ENCODE data around the gene CCDC97. TPM values are rescaled to one million over a fixed set of nuclear protein-coding genes. Genes with fewer than 3 reads are reported as not detected.
"Not testable (repeated sequence)": the region's sequence is repeated elsewhere in the genome, so short reads cannot be mapped to it uniquely, and the experiment has no call there.

The CCDC97 gene
- total RNA-seq, 1 experiment from 2014 or later = 12.3 TPM

DNA sequence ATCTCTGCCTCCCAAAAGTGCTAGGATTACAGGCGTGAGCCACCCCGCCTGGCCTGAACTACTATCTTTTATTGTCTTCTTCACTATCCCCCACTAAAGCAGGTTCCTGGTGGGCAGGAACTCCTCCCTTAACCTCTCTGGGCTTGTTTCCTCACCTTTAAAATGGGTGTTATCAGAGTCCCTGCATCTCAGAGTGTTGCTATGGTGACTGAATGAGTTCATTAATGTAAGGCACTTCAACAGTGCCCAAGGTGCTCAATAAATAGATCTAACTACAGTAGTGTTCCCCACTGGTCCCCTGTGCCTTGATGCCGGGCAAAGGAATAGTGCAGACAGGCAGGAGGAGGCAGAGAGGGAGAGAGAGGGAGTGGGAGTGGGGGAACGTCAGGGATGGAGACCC lies 20.5 kb downstream of the CCDC97 start:
- in situ Hi-C loops (cut with HindIII; ENCODE audit: low sequenced_read_pairs) = no loop called here
- no peak for DNase-seq (ENCODE audit: low spot score)

DNA sequence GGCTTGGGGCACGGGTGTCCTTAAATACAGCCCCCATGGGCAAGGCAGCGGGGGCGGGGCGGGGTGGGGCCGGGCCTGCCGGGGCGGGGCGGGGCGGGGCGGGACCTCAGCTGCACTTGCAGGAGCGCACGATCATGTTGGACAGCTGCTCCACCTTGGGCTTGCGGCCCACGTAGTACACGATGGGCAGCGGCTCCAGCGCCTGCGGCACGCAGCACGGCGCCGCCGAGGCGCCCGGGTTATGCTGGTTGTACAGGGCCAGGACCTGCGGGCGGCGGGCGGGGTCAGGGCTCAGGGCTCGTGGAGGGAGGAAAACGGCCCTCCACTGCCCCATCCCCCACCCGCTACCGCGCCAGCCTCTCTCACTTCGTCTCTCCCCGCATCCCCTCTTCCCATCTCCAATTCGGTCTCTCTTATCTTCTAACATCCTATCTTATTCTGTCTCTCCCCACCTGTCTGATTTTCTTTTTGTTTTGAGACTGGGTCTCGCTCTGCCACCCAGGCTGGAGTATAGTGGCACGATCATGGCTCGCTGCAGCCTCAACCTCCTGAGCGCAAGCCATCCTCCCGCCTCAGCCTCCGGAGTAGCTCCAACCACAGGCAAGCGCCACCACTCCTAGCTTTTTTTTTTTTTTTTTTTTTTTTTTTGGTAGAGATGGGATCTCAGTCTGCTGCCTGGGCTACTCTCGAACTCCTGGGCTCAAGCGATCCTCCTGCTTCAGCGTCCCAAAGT lies 21.1 kb downstream of the CCDC97 start:
- DNase-seq (ENCODE audit: low spot score) = no peak
- in situ Hi-C loops (cut with HindIII; ENCODE audit: low sequenced_read_pairs) = no loop called here

DNA sequence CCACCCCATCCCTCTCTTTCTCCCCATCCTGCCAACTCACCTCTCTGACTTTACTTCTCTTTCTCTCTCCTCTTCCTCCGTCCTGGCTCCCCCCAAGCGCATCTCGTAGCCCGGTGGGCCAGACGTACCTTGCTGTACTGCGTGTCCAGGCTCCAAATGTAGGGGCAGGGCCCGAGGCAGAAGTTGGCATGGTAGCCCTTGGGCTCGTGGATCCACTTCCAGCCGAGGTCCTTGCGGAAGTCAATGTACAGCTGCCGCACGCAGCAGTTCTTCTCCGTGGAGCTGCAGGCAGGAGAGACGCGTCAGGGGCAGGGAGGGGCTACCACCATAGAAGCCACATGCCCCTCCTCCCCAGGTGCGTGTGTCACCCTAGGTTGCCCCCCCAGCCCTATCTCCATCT lies 22.0 kb downstream of the CCDC97 start:
- in situ Hi-C loops (cut with HindIII; ENCODE audit: low sequenced_read_pairs) = no loop called here
- DNase-seq (ENCODE audit: low spot score) = no peak

DNA sequence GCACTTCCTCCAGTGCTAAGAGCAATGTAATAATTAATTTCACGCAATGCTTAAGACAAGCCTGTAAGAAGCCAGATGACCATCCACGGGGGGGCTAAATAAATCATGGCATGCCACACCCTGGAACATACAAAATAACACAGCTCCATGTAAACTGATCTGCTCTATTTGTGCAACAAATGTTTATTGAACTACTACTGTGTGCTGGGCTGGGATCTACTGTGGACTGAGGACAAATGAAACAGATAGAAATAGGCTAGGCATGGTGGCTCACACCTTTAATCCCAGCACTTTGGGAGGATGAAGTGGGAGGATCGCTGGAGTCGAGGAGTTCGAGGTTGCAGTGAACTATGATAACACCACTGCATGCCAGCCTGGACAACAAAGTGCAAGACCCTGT lies 22.5 kb downstream of the CCDC97 start:
- in situ Hi-C loops (cut with HindIII; ENCODE audit: low sequenced_read_pairs) = no loop called here
- DNase-seq (ENCODE audit: low spot score) = no peak

DNA sequence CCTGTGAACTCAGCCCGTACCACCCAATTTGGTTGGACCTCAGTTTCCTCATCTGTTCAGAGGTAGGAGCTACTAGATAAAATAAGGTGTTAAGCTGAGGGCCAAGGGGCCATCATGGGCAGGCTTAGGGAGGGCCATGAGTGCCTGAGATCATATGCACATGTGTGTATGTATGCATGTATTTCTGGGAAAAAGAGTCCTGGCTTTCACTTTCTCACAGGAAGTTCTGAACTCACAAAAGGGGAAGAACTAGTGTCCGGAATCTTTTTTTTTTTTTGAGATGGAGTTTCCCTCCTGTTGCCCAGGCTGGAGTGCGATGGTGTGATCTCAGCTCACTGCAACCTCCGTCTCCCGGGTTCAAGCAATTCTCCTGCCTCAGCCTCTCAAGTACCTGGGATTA lies 24.8 kb downstream of the CCDC97 start:
- no peak for DNase-seq (ENCODE audit: low spot score)
- in situ Hi-C loops (cut with HindIII; ENCODE audit: low sequenced_read_pairs) = no loop called here

DNA sequence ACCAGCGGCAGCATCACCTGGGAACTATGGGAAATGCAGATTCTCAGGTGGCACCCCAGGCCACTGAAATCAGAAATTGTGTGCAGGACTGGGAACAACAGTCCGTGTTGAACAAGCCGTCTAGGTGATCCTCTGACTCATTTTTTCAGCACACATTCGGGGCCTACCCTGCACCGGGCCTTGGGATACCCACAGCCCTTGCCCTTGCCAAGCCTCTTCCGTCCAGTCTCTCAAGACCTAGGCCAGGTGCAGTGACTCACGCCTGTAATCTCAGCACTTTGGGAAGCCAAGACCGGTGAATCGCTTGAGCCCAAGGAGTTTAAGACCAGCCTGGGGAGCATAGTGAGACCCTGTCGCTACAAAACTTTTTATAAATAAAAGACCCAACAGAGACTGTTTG lies 25.5 kb downstream of the CCDC97 start:
- in situ Hi-C loops (cut with HindIII; ENCODE audit: low sequenced_read_pairs) = no loop called here

DNA sequence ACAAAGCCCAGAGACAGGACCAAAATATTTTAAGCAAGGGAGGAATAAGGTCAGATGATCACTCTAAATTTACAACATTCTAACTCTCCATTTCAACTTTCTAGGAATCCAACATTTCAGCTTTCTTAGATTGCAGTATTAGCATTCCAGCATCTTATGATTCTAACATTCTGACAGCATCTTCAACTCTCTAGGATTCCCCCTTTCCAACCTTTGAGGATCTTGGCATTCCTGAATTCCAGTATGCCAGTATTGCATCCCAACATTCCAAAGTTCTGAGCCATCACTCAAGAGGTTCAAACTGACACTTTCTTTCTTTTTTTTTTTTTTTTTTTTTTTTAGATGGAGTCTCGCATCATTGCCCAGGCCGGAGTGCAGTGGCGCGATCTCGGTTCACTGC lies 30.0 kb downstream of the CCDC97 start:
- in situ Hi-C loops (cut with HindIII; ENCODE audit: low sequenced_read_pairs) = no loop called here
- DNase-seq (ENCODE audit: low spot score) = no peak

More for the DNA sequence above, 25.5 kb downstream of the CCDC97 start:
- no peak for DNase-seq (ENCODE audit: low spot score)

DNA sequence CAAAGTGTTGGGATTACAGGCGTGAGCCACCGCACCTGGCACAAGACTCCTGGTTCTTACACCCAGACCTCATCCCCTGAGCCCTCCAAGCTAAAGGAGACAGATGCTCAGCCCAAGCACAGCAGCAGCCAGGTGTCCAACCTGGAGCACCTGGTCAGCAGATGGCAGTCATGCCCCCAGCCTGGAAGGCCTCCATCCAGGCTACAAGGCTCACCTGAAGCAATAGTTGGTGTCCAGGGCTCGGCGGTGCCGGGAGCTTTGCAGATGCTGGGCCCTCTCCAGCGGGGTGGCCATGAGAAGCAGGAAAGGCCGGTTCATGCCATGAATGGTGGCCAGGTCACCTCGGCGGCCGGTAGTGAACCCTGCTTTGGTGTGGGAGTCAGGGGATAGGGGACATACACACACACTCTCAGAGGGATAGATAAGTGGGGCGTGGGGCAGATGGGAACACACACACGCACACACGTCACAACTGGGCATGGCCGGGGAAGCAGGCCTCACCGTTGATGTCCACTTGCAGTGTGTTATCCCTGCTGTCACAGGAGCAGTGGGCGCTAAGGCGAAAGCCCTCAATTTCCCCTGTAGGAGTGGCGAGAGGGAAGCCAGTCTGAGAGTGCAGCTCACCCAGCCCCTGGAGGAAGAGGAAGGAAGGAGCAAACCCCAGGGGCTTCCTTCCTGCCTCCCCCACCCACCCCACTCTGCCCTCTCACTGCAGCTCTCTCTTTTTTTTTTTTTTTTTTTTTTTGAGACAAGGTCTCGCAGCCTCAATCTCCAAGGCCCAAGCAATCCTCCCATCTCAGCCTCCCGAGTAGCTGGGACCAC lies 31.9 kb downstream of the CCDC97 start:
- DNase-seq (ENCODE audit: low spot score) = no peak

DNA sequence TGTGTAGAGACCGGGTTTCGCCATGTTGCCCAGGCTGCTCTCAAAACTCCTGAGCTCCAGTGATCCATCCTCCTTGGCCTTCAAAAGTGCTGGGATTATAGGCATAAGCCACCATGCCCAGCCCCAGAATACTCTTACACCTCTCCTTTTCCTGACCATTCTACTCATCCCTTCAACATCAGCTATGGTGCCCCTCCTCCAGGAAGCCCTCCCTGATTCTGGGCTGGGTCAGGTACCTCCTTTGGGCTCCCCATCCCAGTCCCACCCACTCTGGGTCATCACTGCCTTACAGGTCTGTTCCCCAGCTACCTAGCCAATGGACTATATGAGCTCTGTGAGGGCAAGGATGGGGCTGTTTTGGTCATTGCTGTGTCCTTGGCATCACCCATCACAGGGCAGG lies 34.2 kb downstream of the CCDC97 start:
- no peak for DNase-seq (ENCODE audit: low spot score)
- in situ Hi-C loops (cut with HindIII; ENCODE audit: low sequenced_read_pairs) = no loop called here

More for the DNA sequence above, 31.9 kb downstream of the CCDC97 start:
- in situ Hi-C loops (cut with HindIII; ENCODE audit: low sequenced_read_pairs) = no loop called here

DNA sequence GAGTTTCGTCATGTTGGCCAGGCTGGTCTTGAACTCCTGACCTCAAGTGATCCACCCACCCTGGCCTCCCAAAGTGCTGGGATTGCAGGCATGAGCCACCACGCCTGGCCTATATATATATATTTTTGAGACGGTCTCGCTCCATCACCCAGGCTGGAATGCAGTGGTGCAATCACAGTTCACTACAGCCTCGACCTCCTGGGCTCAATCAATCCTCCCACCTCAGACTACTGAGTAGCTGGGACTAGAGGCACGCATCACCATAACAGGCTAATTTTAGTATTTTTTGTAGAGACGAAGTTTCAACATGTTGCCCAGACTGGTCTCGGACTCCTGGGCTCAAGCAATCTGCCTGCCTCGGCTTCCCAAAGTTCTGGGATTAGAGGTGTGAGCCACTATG lies 36.9 kb downstream of the CCDC97 start:
- in situ Hi-C loops (cut with HindIII; ENCODE audit: low sequenced_read_pairs); DNase-seq (ENCODE audit: low spot score): not testable (repeated sequence)

DNA sequence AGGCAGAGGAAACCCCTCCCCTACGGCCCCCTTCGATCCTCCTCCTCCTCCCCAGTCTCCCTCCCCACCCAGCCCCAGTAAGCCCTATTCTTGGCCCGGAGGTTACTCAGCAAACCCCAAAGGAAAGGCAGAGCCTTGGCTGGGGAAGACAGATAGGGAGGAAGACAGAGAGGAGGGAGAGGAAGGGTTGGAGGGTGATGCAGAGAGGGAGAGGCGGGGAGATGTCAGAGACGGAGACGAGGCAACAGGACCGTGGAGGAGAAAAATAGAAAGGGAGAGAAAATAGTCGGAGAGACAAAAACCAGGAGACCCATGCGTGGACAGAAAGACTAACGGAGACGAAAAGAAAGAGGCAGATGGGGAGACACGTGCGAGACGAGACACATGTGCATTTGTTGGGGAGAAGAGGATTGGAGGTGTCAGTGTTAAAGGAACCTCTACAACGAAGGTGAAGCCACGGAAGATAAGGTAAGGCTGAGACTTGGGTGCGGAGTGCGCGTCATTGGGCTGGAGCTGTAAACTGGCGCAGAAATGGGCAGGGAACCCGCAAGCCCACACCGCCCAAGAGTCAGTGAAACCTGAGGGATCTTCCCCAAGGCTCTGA lies 40.9 kb downstream of the CCDC97 start:
- in situ Hi-C loops (cut with HindIII; ENCODE audit: low sequenced_read_pairs) = no loop called here

DNA sequence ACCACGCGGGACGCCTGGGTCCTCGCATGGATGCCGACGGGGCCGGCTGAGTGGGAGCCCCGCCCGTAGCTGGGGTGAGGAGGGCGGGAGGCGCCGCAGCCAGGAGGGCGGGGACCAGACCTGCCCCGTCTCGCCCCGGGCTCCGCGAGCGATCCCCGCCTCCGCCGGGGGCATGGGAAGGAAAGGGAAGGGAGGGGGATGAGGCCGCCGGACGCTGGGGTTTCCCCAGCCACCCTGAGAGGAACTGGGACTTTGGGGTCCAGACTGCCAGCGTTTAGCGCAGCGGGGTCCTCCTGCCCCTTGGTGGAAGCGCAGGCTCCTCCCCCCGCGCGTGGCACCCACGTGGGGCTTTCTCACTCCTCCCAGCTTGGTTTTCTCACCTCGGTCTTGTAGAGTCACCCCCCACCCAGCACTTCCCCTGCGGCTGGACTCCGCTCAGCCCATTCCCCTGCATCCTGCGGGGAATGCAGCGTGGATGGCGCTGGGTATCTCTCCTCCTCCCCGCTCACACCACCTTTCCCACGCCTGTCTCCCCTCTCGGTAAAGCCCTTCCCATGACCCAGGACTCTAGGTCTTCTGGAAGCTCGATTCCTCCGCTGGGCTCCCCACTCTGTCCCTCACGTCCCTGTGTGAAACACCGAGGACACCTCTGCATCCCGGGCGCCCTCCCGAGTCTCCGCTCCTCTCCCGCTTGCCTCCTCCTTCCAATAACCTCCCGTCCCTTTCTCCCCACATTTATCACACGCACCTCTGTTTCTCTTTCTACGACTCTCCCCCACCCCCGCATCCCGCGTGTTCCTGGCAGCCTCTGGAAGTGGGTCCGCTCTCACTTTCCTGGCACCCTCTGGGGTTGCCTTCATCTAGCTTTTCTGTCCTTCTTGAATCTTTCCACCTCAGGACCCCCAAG lies 41.6 kb downstream of the CCDC97 start:
- no peak for DNase-seq (ENCODE audit: low spot score)
- in situ Hi-C loops (cut with HindIII; ENCODE audit: low sequenced_read_pairs) = no loop called here

More for the DNA sequence above, 40.9 kb downstream of the CCDC97 start:
- no peak for DNase-seq (ENCODE audit: low spot score)

DNA sequence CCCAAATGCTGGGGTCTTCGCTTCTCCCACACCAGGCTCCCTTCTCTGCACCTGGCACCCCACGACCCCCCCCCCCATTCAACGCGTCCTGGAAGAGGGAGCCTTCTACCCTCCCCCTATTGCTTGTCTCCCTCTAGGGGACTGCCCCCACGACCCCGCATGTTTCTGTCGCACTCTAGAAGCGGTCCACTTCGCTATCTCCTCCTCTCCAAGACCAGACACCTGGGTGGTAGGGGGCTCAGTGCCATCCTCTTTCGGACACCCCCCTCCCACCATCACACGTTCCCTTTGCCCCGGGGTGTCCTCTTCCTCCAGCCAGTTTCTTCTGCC lies 42.3 kb downstream of the CCDC97 start:
- in situ Hi-C loops (cut with HindIII; ENCODE audit: low sequenced_read_pairs) = no loop called here
- no peak for DNase-seq (ENCODE audit: low spot score)

DNA sequence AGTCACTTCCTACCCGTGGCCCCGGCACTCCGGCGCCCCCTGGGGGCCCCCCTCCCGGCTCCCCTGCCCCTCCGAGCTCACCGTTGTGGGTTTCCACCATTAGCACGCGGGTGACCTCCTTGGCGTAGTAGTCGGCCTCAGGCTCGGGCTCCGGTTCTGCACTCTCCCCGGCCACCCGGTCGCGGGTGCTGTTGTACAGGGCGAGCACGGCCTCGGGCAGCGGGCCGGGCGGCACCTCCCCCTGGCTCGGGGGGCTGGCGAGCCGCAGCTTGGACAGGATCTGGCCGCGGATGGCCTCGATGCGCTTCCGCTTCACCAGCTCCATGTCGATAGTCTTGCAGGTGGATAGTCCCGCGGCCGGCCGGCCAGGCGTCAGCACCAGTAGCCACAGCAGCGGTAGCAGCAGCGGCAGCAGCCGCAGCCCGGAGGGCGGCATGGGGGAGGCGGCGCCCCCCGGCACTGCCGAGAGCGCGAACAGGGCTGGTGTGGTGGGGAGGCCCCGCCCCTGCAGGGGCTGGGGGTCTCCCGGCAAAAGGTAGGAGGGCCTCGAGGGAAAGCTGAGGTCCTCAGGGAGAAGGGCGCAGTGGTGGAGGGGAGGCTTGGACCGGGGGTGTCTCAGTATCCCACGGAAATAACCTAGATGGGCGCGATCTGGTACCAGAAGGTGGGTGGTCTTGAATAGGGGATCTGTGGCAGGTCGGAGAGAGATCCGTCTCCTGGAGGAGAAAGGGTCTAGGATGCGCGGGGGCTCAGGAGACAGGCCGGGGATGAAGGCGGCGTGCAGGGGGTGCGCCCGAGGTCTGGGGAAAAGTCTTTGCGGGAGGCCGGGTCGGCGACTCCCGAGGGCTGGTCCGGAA lies 42.9 kb downstream of the CCDC97 start:
- in situ Hi-C loops (cut with HindIII; ENCODE audit: low sequenced_read_pairs) = no loop called here
- DNase-seq (ENCODE audit: low spot score) = no peak

DNA sequence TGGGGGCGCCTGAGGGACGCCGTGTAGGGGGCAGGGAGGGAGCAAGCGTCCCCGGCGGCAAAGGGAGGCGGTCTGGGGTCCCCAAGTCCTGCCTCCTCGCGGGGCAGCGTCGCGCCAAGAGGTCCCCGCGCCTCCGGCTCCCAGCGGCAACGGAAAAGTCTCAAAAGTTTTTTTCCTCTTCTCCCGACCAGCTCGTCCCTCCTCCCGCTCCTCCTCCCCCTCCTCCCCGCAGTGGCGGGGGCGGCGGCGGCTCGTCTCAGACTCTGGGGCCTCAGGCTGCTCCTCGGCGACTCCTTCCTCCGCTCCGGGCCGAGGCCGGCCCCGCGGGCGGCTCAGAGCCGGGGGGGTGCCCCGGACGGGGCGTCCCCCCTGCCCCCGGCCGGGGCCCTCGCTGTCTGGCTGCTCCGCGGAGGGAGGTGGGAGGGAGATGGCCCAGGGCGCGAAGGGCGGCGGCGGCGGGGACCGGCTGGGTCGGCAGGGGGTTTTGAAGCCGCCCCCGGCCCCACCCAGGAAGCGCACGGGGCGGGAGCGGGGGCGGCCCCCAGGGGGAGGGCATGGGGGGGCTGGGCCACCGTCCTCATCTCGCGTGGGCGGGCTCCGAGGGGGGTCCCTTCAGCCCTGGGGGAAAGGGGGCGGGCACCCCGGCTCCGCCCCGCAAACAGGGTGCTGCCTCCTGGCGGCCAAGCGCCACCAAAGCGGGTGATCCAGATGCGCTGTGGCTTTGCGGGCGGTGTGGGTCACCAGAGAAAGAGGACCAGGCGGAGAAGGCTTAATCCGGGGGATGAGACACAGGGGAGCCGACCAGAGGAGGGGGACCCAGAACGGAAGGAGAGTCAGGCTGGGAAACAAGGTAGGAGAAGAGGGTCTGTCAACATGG lies 43.7 kb downstream of the CCDC97 start, which contains the start of gene TGFB1:
Gene TGFB1, minus strand, starts transcription at position 457 of the 877 bp plus-strand sequence. CDS start 878 bp downstream, outside the sequence.
- peak; percentile 20 for DNase-seq (ENCODE audit: low spot score)
- in situ Hi-C loops (cut with HindIII; ENCODE audit: low sequenced_read_pairs) = no loop called here

DNA sequence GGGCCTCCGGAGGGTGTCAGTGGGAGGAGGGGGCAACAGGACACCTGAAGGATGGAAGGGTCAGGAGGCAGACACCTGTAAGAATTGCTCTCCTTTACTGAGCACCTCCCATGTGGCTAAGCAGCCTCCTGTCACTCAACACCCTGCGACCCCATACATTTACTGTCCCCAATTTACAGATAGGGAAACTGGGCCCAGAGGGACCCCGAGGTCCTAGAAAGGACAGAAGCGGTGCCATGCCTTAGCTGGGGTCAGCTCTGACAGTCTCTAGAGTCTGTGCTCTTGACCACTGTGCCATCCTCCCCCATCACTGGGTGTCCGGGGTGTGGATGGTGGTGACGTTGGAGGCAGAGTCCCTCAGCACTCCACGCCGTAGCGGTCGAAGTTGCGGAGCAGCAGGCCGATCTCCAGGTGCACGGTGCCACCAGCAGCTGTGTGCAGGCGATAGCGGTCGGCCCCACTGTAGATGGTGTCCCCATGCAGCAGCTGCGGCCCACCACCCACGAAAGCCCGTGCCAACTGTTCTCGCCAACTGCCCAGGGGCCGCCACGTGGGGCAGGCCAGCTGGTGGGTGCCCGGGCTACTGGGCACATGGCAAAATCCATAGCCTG lies 44.5 kb downstream of the CCDC97 start:
- DNase-seq (ENCODE audit: low spot score) = no peak
- in situ Hi-C loops (cut with HindIII; ENCODE audit: low sequenced_read_pairs) = no loop called here

DNA sequence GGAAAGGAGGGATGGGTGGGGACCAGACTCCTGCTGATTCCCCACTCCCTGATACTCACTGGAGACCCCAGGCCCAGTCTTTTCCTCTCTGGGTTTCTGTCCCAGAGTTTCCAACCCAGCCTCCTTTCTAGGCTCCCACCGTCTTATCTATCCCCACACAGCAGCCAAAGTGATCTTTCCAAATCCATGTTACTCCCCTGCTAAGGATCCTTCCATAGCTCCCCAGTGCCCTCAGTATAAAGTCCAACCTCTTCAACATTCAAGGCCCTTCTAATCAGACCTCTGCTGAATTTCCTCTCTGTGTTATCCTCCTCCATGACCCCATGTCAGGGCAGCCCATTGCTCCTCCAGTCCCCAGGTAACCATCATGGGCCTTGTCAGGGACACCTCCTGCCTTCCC lies 45.1 kb downstream of the CCDC97 start:
- in situ Hi-C loops (cut with HindIII; ENCODE audit: low sequenced_read_pairs) = no loop called here
- DNase-seq (ENCODE audit: low spot score) = no peak
